CD14-positive monocyte (primary cell): ENCODE measurements around the gene SMARCB1. TPM values are rescaled to one million over a fixed set of nuclear protein-coding genes. Genes with fewer than 3 reads are reported as not detected.

Experiments used
- DNase-seq, 3 donors: peaks; one replicate each; pipeline ENCODE4 v3.0.0-alpha.2; 2011 to 2022
- H2AFZ ChIP-seq: 2 replicates; pipeline ENCODE4 v1.6.0; 2012; ENCODE audit warnings: mild to moderate bottlenecking, low read depth, low read length, inconsistent platforms; ENCODE audit not compliant: insufficient read depth, poor library complexity, severe bottlenecking
- H3K27ac ChIP-seq, 2 donors: 1 replicate in 1 of 2; 2 replicates in 1 of 2; pipeline ENCODE4 v1.5.1; 2012 to 2013; ENCODE audit warnings: low read length in 2 of 2, control low read depth in 1 of 2, inconsistent platforms in 1 of 2, low read depth in 1 of 2, mild to moderate bottlenecking in 1 of 2
- H3K27me3 ChIP-seq, 2 donors: one replicate each; pipeline versions ENCODE4 v1.6.0 to v1.6.1; 2011 to 2013; ENCODE audit warnings: low read length in 2 of 2; ENCODE audit not compliant: control insufficient read depth in 2 of 2, insufficient read depth in 2 of 2
- H3K36me3 ChIP-seq, 2 donors: replicated peaks in 1 of 2; 1 replicate in 1 of 2; 2 replicates in 1 of 2; pipeline versions ENCODE4 v1.5.1 to v1.6.1; 2012 to 2013; ENCODE audit warnings: low read length in 2 of 2, control low read depth in 1 of 2, inconsistent platforms in 1 of 2, mild to moderate bottlenecking in 1 of 2; ENCODE audit not compliant: insufficient read depth in 2 of 2, control insufficient read depth in 1 of 2
- H3K4me1 ChIP-seq, 2 donors: 1 replicate in 1 of 2; 2 replicates in 1 of 2; pipeline versions ENCODE4 v1.5.1 to v1.6.1; 2012 to 2013; ENCODE audit warnings: low read length in 2 of 2, control low read depth in 1 of 2, inconsistent platforms in 1 of 2, mild to moderate bottlenecking in 1 of 2, moderate library complexity in 1 of 2; ENCODE audit not compliant: insufficient read depth in 2 of 2, control insufficient read depth in 1 of 2
- H3K4me2 ChIP-seq: replicated peaks from 2 replicates; pipeline ENCODE3; 2012; ENCODE audit warnings: low read length, moderate library complexity, mild to moderate bottlenecking; ENCODE audit not compliant: poor library complexity, severe bottlenecking; ENCODE audit errors: extremely low read depth
- H3K4me3 ChIP-seq, 3 experiments: fragments of 200-600 bp in 1 of 3; sonication (generic) in 1 of 3; replicated peaks in 1 of 3; 1 replicate in 2 of 3; 2 replicates in 1 of 3; pipeline ENCODE4 v1.5.1; 2011 to 2013; ENCODE audit warnings: low read length in 3 of 3, mild to moderate bottlenecking in 3 of 3, control low read depth in 2 of 3, low read depth in 2 of 3, inconsistent platforms in 1 of 3, moderate library complexity in 1 of 3
- H3K79me2 ChIP-seq: 2 replicates; pipeline ENCODE4 v1.6.0; 2012; ENCODE audit warnings: mild to moderate bottlenecking, control low read depth, inconsistent platforms, low read length, moderate library complexity; ENCODE audit not compliant: insufficient read depth
- H3K9ac ChIP-seq: 2 replicates; pipeline ENCODE4 v1.6.0; 2017; ENCODE audit warnings: low read length, mild to moderate bottlenecking; ENCODE audit not compliant: insufficient read depth, poor library complexity, severe bottlenecking
- H3K9me3 ChIP-seq, 2 donors: replicated peaks in 1 of 2; 1 replicate in 1 of 2; 2 replicates in 1 of 2; pipeline versions ENCODE4 v1.5.1 to v1.6.1; 2012 to 2013; ENCODE audit warnings: low read length in 2 of 2, control low read depth in 1 of 2; ENCODE audit not compliant: control insufficient read depth in 1 of 2, insufficient read depth in 1 of 2
- H4K20me1 ChIP-seq: 2 replicates; pipeline ENCODE4 v1.6.0; 2012; ENCODE audit warnings: mild to moderate bottlenecking, low read length, control low read depth, moderate library complexity; ENCODE audit not compliant: insufficient read depth
- H3K27ac Mint-ChIP-seq, 7 donors: one replicate each; pipeline ENCODE4 v1.8.0; 2020; ENCODE audit warnings: mild to moderate bottlenecking in 7 of 7, mixed read lengths in 7 of 7, moderate library complexity in 6 of 7, inconsistent platforms in 2 of 7
- H3K27me3 Mint-ChIP-seq, 3 donors: one replicate each; pipeline ENCODE4 v1.8.0; 2021 to 2022; ENCODE audit warnings: low read depth in 3 of 3, mild to moderate bottlenecking in 3 of 3, mixed read lengths in 3 of 3, moderate library complexity in 3 of 3, inconsistent platforms in 1 of 3
- H3K36me3 Mint-ChIP-seq, 2 donors: one replicate each; pipeline ENCODE4 v1.8.0; 2020; ENCODE audit warnings: mixed read lengths in 2 of 2, inconsistent platforms in 1 of 2, mild to moderate bottlenecking in 1 of 2
- H3K4me1 Mint-ChIP-seq: one replicate; pipeline ENCODE4 v1.8.0; 2020; ENCODE audit warnings: mild to moderate bottlenecking, mixed read lengths
- H3K4me3 Mint-ChIP-seq, 2 donors: one replicate each; pipeline ENCODE4 v1.8.0; 2020; ENCODE audit warnings: mild to moderate bottlenecking in 2 of 2, mixed read lengths in 2 of 2, moderate library complexity in 1 of 2
- H3K9me3 Mint-ChIP-seq, 7 donors: one replicate each; pipeline ENCODE4 v1.8.0; 2020 to 2022; ENCODE audit warnings: mixed read lengths in 7 of 7, mild to moderate bottlenecking in 6 of 7, moderate library complexity in 6 of 7, inconsistent platforms in 2 of 7
- WGBS: methylation state at CpG from one replicate; pipeline ENCODE4 v1.1.5; 2013; ENCODE audit warnings: missing lambda C conversion rate; ENCODE audit not compliant: insufficient coverage; 5-methylcytosine and 5-hydroxymethylcytosine counted together
- intact Hi-C, 2 donors: fragments of 100-400 bp; cut with micrococcal nuclease; formaldehyde crosslinking; loops; one replicate each; pipeline versions ENCODE4 v1.15.0 to v1.15.1; 2023
- polyA plus RNA-seq, 3 donors: library from polyadenylated mRNA; depleted of rRNA in 1 of 3; unstranded in 2 of 3; stranded (reverse) in 1 of 3; fragments of 300-500 nt in 2 of 3; fragments of >200 nt in 1 of 3; fragmentation: Illumina TruSeq in 2 of 3; gene quantifications; 1 replicate in 2 of 3; 2 replicates in 1 of 3; pipeline ENCODE4 v1.2.3, GENCODE V29; 2012 to 2021
- TF ChIP-seq, protein P1 (sequence below): fragments of 200-600 bp; IDR thresholded peaks from one replicate; pipeline ENCODE4 v1.8.0; 2022; ENCODE audit warnings: antibody characterized with exemption, mild to moderate bottlenecking

The SMARCB1 gene
- polyA plus RNA-seq, 3 donors: 30.3 to 71.8 (median 31.5) TPM

DNA sequence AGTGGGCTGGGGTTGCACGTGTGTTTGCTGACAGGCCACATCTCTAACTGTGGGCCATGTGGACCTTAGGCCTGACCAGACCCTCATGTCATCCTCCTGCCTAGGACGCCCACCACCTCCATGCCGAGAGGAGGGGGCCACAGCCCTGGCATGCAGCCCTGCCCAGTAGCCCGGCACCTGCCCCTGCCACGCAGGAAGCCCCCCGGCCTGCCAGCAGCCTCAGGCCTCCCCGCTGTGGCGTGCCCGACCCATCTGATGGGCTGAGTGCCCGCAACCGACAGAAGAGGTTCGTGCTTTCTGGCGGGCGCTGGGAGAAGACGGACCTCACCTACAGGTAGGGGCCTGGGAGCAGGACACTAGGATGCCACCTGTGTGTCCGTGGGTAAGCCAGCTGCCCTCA, 7.7 kb upstream of the SMARCB1 start:
- Histone ChIP-seq H3K79me2 (no peaks in the 10 kb centered on the region), H3K4me2 (no peak overlapping the region), H3K4me3 (no peak overlapping the region), H3K4me1 (no peaks in the 10 kb centered on the region), H3K9me3 (no peaks in the 10 kb centered on the region), H4K20me1 (no peaks in the 10 kb centered on the region), H3K27me3 (peaks cover 0 to 2% of the 10 kb centered on the region in 2 donors), H3K36me3 (no peaks in the 10 kb centered on the region), H3K27ac (no peak overlapping the region), H3K9ac (no peak overlapping the region), H2AFZ (no peak overlapping the region)
- intact Hi-C loops: no loop called here
- H3K4me3 Mint-ChIP-seq: no peak overlapping the region
- H3K36me3 Mint-ChIP-seq: no peaks in the 10 kb centered on the region
- WGBS: 97% methylated on average over 16 of the region's 16 CpGs
- H3K27ac Mint-ChIP-seq: no peak overlapping the region
- peaks cover 9 to 11% (median 10%) of the 10 kb centered on the region in 3 donors for H3K27me3 Mint-ChIP-seq
- no peaks in the 10 kb centered on the region for H3K4me1 Mint-ChIP-seq
- H3K9me3 Mint-ChIP-seq: no peaks in the 10 kb centered on the region
- TF ChIP-seq, protein P1, sequence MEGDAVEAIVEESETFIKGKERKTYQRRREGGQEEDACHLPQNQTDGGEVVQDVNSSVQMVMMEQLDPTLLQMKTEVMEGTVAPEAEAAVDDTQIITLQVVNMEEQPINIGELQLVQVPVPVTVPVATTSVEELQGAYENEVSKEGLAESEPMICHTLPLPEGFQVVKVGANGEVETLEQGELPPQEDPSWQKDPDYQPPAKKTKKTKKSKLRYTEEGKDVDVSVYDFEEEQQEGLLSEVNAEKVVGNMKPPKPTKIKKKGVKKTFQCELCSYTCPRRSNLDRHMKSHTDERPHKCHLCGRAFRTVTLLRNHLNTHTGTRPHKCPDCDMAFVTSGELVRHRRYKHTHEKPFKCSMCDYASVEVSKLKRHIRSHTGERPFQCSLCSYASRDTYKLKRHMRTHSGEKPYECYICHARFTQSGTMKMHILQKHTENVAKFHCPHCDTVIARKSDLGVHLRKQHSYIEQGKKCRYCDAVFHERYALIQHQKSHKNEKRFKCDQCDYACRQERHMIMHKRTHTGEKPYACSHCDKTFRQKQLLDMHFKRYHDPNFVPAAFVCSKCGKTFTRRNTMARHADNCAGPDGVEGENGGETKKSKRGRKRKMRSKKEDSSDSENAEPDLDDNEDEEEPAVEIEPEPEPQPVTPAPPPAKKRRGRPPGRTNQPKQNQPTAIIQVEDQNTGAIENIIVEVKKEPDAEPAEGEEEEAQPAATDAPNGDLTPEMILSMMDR: no peak
- no peak for DNase-seq

DNA sequence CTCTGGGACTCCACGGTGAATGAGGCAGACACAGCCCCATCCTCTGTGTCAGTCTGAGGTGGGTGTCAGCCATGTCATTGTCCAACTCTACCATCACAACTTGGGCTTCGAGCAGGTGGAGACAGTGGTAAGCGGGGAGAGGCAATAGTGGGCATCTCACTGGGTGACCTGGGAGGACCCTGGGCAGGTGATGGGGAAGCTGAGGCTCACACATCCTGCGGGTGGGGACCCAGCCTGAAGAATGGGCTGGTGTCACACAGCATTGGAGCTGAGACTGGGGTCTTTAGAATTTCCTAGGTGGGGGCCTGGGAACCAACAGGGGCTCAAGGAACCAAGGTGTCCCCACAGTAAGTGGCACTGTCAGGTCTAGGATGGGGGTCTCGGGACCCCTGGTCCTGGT, 7.0 kb upstream of the SMARCB1 start:
- H3K4me1 ChIP-seq: no peaks in the 10 kb centered on the region
- Mint-ChIP-seq H3K27ac (no peak overlapping the region), H3K36me3 (no peaks in the 10 kb centered on the region), H3K9me3 (no peaks in the 10 kb centered on the region), H3K4me1 (no peaks in the 10 kb centered on the region), H3K27me3 (peaks cover 4 to 9% (median 6%) of the 10 kb centered on the region in 3 donors), H3K4me3 (no peak overlapping the region)
- no peaks in the 10 kb centered on the region for H3K27me3 ChIP-seq
- DNase-seq: no peak
- H3K36me3 ChIP-seq: no peaks in the 10 kb centered on the region
- no peak overlapping the region for H3K9ac ChIP-seq
- H3K4me3 ChIP-seq: no peak overlapping the region
- H3K9me3 ChIP-seq: no peaks in the 10 kb centered on the region
- no peak overlapping the region for H3K4me2 ChIP-seq
- no peaks in the 10 kb centered on the region for H4K20me1 ChIP-seq
- no peaks in the 10 kb centered on the region for H3K79me2 ChIP-seq
- TF ChIP-seq, protein P1: no peak
- WGBS: 97% methylated on average over 5 of the region's 5 CpGs
- H3K27ac ChIP-seq: no peak overlapping the region
- H2AFZ ChIP-seq: no peak overlapping the region
- intact Hi-C loops: no loop called here
